Liver (tissue), 3 donors: ENCODE data around the gene C19orf47.

ENCODE experiments used
- CTCF ChIP-seq: fragments of 150-350 bp; IDR thresholded peaks from 2 replicates; pipeline ENCODE4 v1.5.1; 2017; ENCODE audit warnings: improper control_type of control experiment, low read depth, low read length; ENCODE audit not compliant: missing input control
- EGR1 ChIP-seq, 2 donors: IDR thresholded peaks; 2 replicates each; pipeline ENCODE4 v1.6.1; 2016 to 2018; ENCODE audit warnings: antibody characterized with exemption in 2 of 2, low read depth in 2 of 2
- GABPA ChIP-seq, 2 donors: IDR thresholded peaks in 1 of 2; conservative IDR thresholded peaks in 1 of 2; 2 replicates each; pipeline ENCODE4 v1.6.1; 2016; ENCODE audit warnings: antibody characterized with exemption in 2 of 2, mild to moderate bottlenecking in 1 of 2, moderate library complexity in 1 of 2
- NR2F2 ChIP-seq: IDR thresholded peaks from 2 replicates; pipeline ENCODE4 v1.6.1; 2016; ENCODE audit warnings: antibody characterized with exemption
- RAD21 ChIP-seq, 2 donors: IDR thresholded peaks; 2 replicates each; pipeline ENCODE4 v1.6.1; 2016; ENCODE audit warnings: antibody characterized with exemption in 2 of 2, mild to moderate bottlenecking in 2 of 2
- SP1 ChIP-seq: IDR thresholded peaks from 2 replicates; pipeline ENCODE4 v1.6.1; 2018; ENCODE audit warnings: antibody characterized with exemption, mild to moderate bottlenecking
- TAF1 ChIP-seq: conservative IDR thresholded peaks from 2 replicates; pipeline ENCODE4 v1.6.1; 2016; ENCODE audit warnings: antibody characterized with exemption, mild to moderate bottlenecking
- ZBTB33 ChIP-seq: IDR thresholded peaks from 2 replicates; pipeline ENCODE4 v1.6.1; 2016; ENCODE audit warnings: antibody characterized with exemption
- donor health status: healthy.
- donor health status: healthy.

GRCh38 chr19:40278361-40279035 lies 69.7 kb downstream of the C19orf47 start:
- TF ChIP-seq GABPA (IDR thresholded peaks at IDR 0.05 in 1 of 2, conservative IDR thresholded peaks at IDR 0.05 in 1 of 2) (no peak), EGR1 (IDR thresholded peaks at IDR 0.05; ENCODE audit: low read depth in 2 of 2) (no peak), ZBTB33 (no peak), SP1 (no peak), CTCF (no peak), TAF1 (no peak), NR2F2 (no peak), RAD21 (IDR thresholded peaks at IDR 0.05) (no peak)
